ENCODE results near the gene MYO5B.

GRCh38 chr18:50201476-50202018 is 6.6 kb upstream of the MYO5B start:
- TF ChIP-seq EP300 (IDR thresholded peaks at IDR 0.05; ENCODE audit: low read length) = no peak
- TF ChIP-seq EZH2 (IDR thresholded peaks at IDR 0.05; ENCODE audit: borderline replicate concordance, low read depth, low read length) = no peak
- no peak for TF ChIP-seq NFIX (CRISPR knock-in tag; IDR thresholded peaks at IDR 0.05; ENCODE audit: low read depth)
- TF ChIP-seq CBX2 (IDR thresholded peaks at IDR 0.05; ENCODE audit: insufficient read depth, low read length, poor library complexity, severe bottlenecking) = no peak
- no peak for TF ChIP-seq REST (IDR thresholded peaks at IDR 0.05; ENCODE audit: borderline replicate concordance)
- TF ChIP-seq REST (CRISPR knock-in tag; IDR thresholded peaks at IDR 0.05; ENCODE audit: low read depth) = no peak
- no peak for TF ChIP-seq ZBTB17 (CRISPR knock-in tag; IDR thresholded peaks at IDR 0.05)
- TF ChIP-seq CTCF (IDR thresholded peaks at IDR 0.05 in 2 of 3, conservative IDR thresholded peaks at IDR 0.05 in 1 of 3; ENCODE audit: insufficient read depth in 2 of 3, low read depth in 1 of 3, low read length in 3 of 3) = no peak
- TF ChIP-seq POLR2A (conservative IDR thresholded peaks at IDR 0.05) = no peak
- no peak for TF ChIP-seq CBX1 (IDR thresholded peaks at IDR 0.05; ENCODE audit: low read depth)
- TF ChIP-seq THAP7 (CRISPR knock-in tag; IDR thresholded peaks at IDR 0.05) = no peak
- no peak for TF ChIP-seq CEBPG (CRISPR knock-in tag; IDR thresholded peaks at IDR 0.05)
- no peak for TF ChIP-seq CEBPG (tag; conservative IDR thresholded peaks at IDR 0.05 in 1 of 2, IDR thresholded peaks at IDR 0.05 in 1 of 2)
